IPS DF 4.7 (cell line): Measurements from ENCODE around the gene SFRP5.
A peak's percentile ranks its signal among the peaks of the same experiment; 100 is the strongest.

Experiments
- DNase-seq: peaks from one replicate; pipeline ENCODE4 v3.0.0-alpha.2; 2013; ENCODE audit warnings: low spot score; ENCODE audit errors: extremely low read depth

Gene SFRP5

DNA sequence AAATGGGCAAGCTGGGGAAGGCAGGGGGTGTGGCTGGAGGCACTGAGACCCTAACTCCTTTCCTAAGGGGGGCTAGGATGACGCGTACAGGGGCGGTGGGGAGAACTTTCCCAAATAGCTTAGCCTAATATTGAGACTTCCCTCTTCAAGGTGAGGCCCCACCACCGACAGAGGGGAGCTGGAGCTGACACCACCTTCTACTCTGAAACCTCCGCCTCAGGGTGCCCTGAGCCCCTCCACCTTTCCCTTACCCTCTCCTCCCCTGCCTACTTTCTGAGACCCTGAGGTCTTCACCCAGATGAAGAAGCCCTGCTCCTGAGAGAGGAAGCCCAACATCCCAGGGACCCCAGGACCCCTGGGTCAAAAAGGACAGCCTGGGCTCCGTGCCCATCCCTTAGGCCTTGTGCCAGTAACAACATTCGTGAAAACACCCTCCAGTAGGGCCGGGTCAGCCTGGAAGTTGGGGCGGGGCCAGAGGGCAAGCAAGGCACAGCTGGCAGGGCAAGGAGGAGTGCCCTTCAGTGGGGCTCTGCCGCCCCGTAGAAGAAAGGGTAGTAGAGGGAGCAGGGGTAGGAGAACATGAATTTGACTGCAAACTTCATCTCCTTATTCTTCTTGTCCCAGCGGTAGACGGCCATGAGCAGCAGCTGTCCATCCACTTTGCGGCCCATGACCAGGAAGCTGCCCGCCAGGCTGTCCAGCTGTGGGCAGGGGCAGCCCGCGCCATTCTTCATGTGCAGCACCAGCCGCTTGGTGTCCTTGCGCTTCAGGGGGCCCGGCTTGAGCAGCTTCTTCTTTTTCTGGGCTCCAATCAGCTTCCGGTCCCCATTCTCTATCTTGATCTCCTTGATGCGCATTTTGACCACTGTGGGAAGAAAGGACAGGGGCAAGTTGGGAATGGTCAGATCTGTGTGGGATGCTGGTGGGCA, 4.5 kb downstream of the SFRP5 start:
- no peak for DNase-seq

DNA sequence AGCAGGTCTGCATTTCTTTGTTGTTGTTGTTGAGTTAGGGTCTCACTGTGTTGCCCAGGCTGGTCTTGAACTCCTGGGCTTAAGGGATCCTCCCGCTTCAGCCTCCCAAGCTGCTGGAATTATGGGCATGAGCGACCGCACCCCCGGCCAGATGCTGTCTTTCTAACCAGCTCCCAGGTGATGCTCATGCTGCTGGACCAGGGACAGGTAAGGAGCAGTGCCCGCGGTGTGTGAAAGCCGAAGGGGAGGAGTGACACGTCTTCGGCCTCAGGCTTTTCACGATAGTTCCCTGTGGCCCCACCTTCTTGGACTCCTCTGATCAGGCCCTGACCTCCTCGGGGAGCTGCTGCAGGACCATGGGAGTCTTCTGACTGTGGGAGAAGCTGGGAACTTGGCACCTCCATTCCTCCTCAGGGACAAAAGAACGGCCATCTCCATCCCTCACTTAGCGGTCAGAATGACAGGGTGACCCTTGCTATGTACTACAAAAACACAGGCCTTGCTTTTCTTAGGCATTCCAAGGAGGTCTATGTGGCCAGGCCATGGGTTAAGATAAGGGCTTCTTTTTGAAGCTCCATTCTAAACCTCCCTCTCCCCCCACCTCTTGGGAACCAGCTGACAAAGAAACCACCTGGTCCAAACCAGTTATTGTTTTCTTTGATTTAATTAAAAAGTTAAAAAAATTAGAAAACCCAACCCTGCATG, 5.5 kb downstream of the SFRP5 start:
- DNase-seq = no peak

DNA sequence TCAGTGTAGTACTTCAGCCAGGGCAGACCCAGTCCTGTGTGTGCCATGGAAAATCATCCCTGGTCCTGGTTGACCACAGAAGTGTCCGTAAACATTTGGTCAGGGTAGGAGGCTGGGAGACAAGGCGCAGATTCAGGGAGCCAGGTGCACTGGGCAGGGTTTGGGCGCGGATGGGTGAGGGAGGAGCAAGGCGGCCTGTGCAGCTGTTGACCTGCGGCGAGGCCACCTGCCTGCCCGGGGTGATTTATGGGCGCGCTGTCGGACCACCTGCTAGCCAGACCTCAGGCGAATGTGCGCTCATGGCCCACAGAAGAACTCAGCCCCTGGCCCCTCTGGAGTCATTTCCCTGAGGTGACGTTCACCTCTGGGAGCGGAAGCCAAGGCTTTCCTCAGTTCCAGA, 6.6 kb downstream of the SFRP5 start:
- DNase-seq = no peak

DNA sequence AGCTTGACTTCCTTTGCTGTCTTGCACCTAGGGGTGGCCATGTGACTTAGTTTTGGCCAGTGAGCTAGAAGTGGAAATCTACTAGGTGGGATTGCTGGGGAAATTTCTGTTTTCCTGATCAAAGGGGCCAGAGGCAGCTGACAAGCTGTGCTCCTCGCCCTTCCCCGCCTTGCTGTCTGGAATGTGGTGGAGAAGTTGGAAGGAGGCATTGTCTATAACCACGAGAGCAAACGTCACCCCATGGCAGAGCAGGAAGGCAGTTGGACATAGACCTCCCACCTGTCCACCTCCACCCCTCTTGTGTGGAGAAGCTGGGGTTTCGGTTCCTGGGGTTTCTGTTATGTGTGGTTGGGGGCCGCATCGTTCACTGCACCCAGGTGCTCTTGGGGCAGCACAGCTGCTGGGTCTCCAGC, 7.3 kb downstream of the SFRP5 start:
- DNase-seq = no peak

DNA sequence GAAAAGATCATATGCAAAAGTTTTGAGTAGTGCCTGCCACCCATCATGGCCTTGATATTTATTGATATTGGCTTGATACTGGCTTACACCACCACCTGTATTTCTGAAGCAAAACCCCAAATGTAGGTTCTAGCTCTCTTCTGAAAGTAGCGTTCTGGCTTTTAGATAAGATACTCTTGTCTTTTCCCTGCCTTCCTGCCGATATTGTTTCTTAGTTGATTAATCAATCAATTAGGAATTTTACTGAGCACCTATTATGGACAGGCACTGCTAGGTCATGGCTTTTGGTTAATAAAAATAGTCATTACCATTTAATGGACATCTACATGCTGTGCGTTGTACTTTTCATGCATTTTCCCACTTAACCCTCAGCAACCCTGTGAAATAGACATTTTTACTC, 7.9 kb downstream of the SFRP5 start:
- no peak for DNase-seq

DNA sequence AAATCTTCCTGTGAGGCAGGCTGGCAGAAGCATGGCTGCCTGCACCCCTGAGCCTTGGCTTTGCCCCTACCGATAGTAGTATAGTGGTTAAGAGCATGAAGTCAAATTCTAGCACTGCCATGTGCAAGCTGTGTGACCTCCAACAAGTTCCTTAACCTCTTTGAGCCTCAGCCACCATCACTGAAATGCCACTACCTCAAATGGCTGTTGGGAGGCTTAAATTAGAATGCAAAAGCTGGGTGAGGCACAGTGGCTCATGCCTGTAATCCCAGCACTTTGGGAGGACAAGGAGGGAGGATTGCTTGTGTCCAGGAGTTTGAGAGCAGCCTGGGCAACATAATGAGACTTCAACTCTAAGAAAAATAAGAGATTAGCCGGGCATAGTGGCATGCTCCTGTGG, 8.4 kb downstream of the SFRP5 start:
- no peak for DNase-seq

DNA sequence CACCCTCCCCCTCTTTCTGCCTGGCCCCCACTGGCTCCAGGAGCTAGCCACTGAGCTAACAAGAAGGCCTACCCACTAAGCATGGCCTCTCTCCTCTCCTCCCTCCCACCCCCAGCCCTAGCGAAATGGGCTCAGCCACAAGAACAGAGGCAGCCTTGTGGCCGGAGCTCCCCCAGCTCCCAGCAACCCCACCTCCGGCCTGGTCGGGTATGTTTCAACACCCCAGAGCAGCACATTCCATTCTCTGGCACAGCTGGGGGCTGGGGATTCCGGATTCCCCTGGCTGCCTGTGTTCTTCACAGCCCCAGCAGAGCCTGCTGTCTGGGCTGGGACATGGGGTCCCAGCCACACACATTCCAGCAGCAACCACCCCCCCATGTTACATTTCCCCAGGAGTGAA, 9.0 kb downstream of the SFRP5 start:
- peak; percentile 16 for DNase-seq

DNA sequence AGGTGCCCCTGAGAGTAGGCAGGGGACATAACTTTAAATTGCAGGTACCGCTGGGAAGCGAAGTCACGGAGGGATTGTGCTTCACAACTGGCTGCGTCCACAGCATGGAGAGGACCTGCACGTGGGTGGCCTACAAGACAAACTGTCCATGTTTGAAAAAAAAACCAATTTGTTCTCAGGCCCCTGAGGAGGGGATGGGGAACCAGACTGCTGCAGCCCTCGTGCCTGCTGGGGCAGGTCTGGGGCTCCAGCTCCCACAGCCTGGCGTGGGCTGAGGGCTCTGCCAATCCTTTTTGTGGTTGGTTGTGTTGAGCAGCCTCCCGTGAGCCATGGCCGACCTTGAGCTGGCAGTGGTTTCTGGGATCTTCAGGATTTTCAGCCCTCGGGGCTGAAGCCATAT, 9.7 kb downstream of the SFRP5 start:
- no peak for DNase-seq

DNA sequence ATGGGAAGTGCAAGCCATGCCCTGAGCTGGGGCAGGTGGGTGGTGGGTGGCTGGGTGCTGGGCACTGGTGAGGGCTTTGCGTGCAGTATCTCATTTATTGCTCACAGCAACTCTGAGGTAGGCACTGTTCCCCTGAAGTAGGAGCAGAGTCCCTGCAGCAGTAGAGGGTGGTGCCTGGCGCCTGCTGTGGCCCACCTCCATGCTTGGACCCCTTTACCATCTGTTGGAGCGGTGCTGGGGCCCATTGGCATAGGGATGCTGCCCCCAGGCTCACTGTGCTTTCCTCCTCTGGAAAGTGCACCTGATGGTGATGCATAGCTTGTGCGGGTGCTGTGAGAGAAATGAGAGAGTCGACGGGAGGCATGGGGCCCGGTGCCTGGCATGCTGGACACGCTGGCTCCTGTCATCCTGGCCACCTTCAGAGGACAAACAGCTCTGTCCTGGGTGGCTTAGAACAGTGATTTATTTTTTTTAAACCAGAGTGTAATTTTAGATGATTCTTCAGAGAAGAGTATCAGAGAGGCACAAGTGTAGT, 10.4 kb downstream of the SFRP5 start:
- no peak for DNase-seq

DNA sequence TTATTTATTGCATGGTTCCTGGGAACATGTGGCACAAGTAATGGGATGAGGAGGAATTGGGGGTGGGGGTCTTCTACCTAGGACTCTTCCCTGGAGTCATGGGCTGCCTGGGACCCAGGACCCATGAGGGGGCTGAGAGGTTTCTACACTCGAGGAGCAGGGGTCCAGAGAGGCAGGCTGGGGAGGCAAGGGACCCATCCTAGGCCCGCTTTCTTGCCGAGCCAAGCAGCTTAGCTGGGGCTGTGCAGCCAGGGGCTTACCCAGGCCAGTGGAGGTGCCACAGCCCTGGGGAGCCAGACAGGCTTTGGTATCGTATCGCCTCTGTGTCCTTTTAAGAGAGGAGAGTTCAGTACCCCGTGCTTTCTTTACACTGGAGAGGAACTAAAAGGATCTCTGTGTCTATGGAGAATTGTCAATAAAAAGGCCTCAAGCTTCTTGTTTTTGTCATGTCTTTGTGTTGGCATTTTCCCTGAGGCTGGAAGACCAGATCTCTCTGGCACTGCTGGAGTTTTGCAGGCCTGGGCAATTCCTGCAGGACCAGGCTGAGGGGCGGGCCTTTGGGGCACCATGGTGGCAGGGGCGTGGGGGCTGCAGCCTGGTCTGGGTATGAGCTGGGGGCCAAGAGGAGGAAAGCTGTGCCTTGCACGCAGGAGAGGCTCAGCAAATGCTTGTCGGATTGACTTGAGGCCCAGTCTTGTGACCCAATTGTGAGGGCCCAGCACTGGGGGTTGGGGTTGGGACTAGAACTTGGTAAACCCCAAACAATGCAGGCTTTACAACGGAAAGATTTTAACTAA, 11.1 kb downstream of the SFRP5 start:
- no peak for DNase-seq

DNA sequence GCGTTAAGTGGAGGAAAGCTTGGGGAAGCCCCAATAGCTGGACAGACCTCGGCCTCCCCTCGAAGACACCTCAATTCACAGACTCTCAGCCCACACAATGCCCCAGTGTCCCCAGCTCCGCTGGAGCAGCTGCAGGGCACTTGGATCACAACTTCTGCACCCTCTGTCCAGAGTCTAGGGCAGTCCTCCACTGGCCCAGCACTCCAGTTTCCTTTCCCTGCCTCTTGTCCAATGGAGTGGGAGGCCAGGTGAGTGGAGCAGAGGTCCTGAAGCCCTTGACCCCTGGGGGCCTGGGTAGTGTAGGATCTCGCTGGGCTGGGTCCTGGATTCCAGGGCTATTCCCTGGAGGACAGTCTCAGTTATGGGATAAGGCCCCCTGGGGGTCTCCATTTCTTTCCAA, 11.9 kb downstream of the SFRP5 start:
- DNase-seq = no peak

DNA sequence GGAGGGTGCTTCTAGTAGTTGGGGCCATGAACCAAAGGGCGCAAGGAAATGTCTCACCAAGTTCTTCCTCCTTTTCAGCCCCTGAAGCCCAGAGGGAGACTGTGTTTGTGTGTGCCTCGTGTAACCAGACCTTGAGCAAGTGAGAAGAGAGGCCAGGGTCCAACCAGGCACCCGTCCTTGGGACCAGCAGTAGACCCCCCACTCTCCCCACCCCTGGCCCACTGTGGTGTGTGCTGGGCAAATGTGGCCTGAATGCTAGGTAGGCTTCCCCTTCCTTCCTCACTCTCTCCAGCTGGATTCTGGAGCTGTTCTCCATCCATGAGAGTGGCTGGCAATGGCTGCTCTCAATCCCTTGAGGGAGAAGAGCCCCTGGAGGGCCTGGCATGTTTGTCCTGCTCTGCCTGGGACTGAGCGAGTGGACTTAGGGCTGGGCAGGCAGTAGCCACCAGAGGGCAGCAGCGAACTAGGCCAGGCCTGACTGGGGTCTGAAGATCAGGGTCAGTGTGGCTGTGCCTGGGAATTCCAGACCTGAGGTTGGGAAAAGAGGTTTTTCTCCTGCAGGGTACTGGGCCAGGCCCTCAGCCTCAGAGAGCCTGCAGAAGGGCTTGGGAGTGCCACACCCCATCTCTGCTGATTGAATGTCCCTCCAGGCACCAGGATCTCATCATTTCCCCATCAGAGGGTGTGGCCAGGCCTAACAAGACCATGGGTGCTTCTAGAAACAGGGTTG, 12.5 kb downstream of the SFRP5 start:
- DNase-seq = peak; percentile 53

DNA sequence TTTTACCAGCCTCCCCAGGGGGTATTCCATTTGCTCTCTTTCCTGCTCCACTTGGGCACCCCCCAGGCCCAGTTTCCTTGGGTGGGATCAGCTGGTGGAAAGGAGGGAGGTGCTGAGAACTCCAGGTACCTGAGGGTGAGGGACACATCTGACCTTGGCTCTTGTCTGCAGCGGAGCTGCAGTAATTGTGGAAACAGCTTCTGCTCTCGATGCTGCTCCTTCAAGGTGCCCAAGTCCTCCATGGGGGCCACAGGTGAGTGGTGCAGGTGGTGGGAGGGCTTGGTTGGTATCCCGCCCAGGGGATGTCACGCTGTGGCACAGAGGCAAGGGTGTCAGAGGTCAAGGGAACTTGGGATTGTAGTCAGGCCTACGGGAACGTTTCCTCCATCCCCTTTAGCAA, 14.3 kb downstream of the SFRP5 start:
- no peak for DNase-seq

DNA sequence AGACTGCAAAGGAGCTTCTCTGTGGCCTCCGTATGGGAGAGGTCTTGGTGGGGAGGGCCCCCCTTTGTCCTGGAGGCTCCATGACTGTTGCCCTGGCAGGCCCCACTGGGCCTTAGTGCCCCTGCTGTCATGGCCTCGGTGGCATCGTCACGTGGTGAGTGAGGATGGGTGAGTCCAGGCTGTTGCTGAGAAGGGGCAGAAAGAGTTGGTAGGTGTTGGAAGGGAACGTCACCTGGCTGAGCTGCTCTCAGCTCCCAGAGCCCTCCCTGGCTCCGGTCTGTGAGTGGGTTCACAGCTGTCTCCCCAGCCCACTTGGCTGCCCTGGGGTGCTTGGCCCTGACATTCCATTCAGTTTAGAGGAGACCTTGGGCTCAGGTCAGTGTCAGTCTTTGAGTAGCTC, 16.1 kb downstream of the SFRP5 start:
- DNase-seq = no peak

DNA sequence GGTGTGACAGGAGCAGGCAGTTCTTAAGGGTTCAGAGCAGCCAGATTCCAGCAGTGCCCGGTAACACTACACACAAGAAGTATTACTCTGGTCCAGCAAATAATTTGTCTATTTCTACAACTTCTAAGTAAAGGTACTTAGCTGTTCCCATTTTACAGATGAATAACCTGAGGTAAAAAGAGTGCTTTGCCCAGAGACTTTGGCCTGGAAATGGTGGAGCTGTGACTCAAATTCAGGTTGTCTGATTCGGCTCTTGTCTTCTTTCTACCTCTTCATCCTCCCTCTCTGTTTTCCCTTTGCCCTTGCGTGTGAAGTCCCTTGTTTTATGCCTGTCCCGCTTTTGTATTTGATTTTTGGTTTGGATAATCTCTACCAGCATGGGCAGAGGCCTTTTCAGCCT, 17.1 kb downstream of the SFRP5 start:
- DNase-seq = no peak

DNA sequence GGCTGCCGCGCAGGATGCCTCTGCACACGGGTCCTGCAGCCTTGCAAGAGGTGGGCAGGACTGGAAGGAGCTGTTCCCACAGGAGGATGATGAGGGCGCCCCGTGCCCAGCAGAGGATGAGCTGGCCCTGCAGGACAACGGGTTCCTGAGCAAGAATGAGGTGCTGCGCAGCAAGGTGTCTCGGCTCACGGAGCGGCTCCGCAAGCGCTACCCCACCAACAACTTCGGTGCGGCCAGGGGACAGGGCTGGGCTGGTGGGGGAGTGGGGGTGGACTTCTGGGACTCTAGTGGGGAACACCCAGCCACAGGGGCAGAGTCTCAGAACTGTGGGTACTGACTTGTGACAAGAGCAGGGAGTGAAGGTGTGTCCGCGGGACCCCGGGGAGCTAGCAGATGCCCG, 18.8 kb downstream of the SFRP5 start:
- DNase-seq = no peak

DNA sequence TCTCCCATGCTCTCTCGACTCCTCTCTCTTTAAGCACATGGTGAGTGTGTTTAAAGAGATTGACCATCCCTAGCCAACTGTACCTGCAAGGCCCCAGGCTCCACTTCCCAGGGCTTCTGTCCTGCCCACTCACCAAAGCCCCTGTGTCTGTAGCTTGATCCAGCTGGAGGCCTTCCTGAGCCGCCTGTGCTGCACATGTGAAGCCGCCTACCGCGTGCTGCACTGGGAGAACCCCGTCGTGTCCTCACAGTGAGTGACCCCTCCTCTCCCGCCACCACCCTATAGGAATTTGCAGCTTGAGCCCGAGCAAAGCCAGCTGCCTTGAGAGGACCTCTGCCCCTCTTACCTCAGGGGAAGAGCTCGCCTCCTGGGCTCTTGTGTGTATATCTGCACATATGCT, 23.7 kb downstream of the SFRP5 start:
- no peak for DNase-seq

DNA sequence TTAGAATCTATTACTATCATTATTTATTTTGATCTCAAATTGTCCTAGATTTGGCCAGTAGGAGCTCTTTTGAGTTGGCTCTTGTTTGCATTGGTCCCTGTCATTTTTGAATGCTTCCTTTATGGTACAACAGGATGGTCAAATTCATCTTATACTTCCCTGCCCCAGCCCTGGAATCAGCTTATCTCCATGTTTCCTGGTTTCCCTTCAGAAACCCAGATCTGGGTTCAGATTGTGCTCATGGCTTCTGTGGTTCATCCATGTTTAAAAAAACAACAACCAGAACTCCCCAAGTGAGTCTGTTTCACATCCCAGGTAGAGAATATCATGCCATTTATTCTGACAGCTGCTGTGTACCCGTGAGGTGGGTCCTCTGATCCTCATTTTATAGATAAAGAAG, 24.2 kb downstream of the SFRP5 start:
- no peak for DNase-seq

DNA sequence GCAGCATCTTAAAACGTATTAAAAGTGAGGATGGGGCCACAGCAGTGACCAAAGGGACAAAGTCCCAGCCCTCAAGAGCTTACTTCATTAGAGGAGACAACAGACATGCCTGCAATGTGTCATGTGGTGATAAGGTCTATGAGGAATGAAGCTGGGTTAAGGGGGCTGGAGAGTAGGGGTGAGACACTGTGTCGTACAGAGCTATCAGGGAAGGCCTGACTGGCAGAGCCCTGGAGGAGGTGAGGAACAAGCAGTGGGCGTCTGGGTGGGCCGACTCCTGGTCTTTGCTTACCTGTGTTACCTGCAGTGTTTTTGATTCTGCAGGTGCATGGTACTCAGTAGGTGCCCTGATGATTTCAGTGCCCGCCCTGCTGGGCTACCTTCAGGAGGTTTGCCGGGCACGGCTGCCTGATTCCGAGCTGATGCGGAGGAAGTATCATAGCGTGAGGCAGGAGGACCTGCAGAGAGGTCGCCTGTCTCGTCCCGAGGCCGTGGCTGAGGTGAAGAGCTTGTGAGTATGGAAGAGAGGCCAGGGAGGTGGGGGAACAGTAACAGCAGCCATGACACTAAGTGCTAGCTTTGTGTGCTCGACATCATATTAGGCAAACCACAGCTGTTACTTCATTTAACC, 27.3 kb downstream of the SFRP5 start:
- DNase-seq = no peak

DNA sequence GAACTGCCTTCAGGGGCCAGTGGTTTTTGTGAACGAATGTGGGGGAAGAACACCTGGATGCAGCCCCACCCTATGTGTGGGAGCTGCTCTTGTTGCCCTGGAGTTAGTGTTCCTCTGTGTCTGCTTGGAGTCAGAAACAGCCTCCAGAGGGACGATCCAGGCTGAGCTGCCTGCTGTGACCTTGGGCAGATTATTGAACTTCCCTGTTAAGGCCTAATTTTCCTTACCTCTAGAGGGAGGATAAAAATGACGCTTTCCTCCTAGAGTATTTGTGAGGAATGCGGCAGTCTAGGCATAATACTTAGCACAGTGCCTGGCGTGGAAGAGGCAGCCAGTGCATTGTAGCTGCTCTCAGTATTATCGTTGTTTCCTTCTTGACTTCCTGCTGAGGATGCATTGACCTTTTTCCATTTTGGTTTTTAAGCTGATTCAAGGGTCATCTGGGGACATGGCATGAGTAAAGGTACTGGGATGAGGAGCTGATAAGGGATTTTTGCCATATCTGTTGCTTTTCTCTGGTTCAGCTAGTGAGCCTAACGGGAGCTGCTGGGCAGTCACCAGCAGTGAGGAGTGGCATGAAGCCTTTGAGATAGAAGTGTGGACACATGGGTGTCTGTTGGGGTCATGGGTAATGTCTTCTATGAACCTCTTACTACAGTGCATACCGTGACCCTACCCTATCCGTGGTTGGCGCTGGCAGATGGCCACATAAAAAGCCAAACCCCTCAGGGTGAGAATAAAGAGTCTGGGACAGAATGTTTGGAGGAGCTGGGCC, 28.4 kb downstream of the SFRP5 start:
- no peak for DNase-seq
